Hypothalamus (tissue), 51 donors: ENCODE results near the gene SPATA19.
A peak's percentile ranks its signal among the peaks of the same experiment; 100 is the strongest.

Experiments used
- DNase-seq, 51 donors: peaks; one replicate each; lab custom pipeline; 2025; lab: John Stamatoyannopoulos, UW

Gene SPATA19

DNA sequence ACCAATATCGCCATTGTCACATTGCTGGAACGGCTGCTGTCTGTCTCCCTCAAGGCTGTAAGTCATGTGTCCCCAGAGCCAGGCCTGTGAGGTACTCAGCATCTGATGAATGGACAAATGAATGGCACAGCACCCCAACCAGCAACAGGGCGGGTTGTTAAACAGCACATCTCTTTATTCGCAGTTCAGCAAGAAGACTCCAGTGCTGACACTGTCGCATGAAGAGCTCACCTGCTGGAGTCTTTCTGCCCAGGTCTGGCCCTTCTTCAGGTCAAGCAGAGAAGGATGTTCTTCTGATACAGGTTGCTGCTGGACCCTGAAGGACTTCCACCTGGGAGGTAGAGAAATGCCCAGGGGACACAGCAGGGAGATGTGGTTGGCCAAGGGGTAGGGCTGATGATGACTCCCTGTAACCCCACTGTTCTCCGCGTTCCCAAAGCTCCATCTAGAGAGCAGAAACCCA, 4.8 kb downstream of the SPATA19 start:
- no peak for DNase-seq

DNA sequence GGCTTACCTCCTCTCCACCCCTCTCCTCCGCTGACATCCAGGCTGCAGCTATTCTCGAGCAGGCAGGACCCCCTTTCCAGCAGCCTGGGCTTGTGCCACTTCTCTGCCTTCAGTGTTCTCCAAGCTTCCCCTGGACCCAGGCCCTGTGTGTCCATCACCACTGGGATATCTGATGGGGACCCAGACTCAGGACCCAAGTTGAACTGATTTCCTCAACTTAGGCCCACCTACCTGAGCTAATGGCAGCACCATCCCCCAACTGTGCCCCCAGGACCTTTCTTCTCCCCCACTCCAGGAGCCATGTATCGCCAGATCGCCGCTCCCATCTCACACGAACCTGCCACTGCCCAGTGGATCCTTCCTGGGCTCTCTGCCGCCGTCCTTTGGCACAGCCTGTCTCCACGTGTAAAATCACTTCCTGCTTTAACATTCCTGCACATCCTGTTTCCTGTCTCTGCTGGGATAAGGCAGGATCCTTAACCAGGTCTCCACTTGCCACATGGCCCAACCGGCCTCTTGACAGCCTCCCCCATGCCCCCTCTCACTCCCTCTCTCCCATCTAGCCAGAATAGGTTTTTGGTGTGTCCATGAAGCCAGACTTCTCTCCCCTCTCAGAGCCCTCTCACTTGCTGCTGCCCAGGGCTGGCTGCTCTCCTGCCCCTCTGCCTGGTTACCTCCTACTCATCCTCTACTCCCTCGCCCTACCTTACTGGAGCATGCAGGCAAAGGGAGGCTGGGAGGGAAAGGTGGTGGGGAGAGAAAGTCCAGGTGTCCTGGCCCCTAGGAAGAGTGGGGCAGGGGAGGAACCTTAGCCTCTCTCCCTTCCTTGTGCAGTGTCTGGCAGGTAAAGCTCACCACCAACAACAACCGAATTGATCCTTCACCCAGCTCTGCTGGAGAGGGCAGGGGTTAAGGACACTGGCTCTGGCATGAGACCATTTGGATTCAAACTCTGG, 9.4 kb downstream of the SPATA19 start:
- DNase-seq, result no peak

DNA sequence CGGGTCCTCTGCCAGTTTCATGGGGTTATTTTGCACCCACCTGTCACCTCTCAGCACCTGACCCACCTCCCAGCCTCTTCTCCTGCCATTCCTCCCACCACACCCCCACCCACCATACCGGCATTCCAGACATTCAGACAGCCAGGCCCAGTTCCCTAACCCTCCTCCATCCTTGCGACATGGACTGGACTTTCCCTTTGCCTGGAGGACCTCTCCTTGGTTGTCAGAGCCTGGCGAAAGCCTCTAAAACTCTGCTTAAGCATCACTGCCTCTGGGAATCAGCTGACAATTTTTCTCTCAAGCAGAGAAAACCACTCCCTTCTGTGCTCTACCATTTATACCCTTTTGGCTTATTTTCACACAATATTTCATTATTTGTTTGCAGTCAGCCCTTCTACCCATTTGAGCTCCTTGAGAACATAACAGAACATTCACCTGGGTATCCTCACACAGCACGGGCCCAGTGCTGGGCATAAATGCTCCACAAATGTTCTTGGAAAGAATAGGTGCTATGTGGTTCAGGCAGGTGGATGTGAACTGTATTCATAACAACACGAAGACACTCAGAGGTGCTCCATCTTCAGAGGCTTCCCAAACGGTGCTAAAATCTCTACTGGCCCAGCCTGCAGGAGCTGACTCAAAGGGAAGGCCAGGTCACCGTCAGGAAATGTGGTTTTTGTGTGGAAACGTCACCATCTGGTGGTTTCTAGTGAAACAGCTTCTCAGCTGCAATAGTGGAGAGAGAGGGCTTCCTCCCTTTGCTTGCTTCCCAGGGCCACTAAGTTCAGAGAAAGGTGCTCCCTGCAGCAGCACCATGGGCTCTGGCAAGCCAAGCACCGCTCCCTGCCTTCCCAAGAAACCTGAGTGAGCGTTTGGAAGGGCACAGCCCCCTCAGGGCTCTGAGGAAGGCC, 10.4 kb downstream of the SPATA19 start:
- peak in 22 of 51 donors; percentile 11 to 61 (median 37) for DNase-seq

DNA sequence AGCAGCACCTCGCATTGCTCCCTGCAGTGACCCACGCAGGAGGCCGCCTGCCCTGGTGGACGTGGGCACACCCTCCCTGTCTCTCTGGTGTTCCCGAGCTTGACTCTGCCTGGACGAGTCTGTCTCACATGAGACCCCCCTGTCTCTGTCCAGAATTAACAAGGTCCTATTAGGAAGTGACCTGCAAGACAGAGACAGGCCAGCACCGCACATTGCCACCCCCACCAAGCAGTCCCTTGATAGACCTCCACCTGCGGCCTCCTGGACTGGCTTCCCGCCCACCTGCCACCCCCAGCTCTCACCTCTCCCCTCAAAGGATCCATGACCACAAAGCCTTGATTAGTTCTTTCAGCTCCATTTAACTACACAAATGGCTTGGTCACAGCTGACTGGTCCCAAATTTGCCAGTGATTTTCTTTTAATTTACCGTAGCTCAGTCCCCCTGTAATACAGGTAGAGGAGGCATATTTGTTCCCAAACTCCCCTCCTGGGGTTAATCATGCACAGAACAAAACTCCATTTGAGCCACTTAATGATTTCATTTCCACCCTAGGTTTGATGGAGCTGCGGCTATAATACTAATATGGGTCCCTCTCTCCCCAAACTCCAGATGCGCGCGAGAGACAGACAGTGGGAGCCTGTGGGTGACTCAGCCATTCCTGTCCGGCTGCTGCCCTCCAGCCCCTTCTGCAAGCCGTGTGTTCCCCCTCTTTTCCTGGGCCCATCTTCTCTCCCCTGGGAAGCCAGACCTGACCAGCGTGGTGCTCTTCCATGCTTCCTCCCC, 11.2 kb downstream of the SPATA19 start:
- no peak for DNase-seq

DNA sequence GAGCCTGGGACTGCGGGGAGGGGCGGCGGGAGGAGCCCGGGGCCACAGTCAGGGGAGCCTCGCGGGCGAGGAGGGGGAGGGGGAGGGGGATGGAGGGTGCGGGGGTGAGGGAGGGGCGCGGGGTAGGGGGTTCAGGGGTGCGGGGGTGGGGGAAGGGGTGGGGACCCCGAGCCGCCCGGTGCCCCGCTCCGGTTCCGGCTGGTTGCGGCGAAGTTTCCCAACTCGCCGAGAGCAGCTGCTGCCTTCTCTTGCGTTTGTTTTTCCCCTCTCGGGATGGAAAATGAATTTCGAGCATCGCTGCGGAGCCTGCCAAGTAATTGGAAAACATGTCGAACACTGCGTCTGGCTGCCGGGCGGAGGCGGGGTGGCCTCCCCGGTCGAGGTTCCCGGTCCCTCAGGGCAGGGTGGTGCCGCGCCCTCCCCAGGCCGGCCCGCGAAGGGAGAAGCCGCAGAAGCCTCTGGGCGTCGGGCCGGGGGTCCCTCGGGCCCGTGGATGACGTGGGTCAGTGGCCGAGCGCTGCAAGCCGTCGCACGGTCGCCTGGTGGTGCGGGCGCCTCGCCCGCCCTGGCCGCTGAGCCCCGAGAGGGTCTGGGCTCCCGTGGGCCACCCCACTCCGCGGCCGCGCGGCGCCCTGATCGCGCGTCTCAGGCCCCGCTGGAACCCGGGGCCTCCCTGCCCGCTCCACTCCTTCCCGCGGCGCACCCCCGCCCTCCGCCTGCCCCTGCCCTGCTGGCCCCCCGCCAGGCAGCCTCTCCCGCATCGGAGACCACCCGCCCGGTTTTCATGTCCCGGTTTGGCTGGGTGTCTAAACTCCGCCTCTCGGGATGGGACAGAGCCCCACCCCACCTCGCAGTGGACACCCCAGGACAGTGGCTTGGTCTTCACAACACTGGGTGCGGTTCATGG, 12.1 kb downstream of the SPATA19 start:
- DNase-seq, result no peak

DNA sequence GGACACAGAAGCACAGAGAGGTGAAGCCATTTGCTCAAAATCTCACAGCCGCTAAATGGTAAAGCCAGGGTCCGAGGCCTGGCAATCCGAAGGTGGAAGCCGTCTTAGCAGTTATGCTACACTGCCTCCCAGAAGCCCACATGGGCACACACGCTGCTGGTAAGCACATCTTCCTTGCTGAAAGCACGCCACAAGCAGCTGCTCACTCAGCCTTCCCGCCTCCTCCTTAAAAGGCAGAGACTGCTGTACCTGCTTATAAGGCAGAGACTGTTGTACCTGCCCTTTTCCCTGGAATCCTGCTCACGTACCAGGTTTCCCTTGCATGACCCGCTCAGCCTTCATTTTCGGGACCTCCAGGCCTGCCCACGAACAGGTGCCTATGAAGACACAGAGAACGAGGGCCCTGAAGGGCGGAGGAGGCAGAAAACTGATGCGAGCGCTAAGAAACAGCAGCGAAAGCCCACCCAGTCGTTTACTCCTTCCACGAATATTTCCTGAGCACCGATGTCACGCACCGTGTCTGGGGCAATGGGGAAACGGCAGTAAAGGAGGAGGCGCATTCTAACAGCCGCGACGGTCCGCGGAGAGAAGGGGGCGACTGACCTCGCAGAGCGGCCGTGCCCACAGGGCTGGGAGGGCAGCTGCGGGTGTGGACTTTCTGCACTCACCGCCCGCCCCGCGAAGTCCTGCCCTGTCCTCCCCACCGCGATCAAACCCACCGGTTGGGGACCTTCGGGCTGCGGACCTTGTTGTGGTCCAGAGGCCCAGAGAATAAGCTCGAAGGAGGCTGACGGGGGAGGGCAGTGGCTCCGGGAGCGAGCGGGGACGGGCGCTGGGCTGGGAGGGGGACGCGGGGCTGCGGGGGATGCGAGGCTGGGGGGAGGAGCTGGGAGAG, 13.0 kb downstream of the SPATA19 start:
- DNase-seq, result no peak

DNA sequence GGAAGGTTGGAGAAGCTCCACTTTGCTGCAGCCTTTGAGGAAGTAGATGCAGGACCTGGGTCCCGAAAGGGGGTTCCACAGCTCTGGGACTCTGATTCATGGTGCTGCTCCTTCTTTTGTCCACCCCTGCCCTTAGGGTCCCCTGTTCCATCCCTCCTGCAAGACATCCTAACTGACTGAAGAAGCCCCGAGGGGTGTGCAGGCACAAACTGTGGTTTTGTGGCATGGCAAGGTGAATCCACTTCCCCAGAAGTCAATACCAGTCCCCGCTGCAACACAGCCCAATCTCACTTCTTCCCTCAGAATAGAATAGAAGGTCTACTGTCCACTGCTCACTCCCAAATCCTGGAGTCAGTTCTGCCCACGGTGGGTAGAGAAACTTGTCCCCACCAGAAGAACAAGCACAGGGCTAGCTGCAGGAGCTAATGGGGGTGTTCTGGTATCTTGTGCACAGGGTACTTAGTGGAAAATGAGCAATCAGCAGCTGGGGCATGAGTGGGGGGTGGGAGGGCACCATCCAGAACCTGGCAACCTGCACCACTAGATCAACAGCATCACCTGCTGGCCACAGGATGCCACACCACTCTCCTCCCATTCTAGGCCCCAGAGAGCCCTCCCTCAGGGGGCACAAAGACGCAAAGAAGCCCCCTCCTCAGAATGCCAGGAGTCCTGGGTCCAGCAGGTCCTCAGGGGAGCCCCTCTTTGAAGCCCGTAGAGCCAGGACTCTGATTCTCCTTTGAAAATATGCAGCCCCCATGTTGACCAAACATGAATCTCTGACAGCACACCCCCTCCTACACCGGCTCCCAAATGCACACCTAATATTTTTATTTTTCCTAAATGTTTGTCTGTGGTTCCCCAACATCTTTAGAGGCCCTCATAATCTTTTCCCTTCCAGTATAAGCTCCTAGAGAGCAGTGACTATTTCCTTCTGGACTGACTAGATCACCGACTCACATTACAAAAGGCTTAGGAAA, 14.1 kb downstream of the SPATA19 start:
- DNase-seq, result no peak

DNA sequence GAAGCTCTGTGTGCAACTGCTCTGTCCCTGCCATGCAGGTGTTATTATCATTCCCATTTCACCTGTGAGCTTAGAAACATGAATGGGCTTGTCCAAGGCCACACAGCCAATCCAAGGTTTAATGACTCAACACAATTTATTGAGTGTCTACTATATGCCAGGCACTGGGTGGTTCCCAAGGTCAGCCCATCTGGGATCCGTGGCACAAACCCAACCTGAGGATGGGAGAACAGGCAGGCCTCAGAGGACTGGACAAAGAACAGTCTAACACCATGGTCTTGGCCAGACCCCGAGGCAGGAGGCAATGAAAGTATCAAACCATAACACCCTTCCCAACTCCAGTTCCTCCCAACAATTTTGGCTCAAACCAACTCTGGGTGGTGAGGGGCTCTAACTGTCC, 15.7 kb downstream of the SPATA19 start:
- DNase-seq, result no peak

DNA sequence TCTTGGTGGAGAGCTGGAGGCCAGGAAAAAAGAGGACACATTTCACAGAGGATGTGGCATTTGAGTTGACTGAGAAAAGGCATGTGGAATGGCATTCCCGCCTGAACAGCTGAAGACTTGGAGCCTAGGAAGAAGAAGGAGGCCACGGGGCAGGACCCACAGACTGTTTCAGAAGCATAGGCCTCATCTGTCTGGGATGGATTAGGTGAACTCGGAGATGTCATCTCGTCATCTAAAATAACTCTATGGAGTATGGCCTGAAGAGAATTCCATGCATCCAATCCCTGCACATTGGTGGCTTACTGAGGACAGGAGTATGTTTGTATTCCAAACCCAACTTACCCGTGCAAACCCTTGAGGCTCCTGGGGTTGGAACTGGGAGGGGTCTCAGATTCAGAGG, 16.4 kb downstream of the SPATA19 start:
- no peak for DNase-seq

DNA sequence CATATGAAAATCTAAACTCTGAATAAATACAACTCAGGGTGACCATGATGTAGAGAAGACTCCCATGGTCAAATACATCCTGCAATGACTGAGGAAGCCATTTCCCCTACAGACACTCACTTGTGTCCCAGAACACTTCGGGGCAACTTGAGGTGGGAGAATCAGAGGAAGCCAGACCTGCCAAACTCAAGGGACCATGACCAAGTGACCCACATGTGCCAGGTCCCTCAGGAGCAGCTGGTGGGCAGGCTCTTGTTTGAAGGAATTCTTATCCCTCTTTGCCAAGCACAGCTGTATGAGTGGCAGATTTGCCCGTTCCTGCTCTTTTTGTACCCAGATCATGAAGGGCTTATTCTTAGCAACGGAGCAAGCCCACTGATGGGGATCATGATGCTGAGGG, 17.8 kb downstream of the SPATA19 start:
- DNase-seq, result no peak

DNA sequence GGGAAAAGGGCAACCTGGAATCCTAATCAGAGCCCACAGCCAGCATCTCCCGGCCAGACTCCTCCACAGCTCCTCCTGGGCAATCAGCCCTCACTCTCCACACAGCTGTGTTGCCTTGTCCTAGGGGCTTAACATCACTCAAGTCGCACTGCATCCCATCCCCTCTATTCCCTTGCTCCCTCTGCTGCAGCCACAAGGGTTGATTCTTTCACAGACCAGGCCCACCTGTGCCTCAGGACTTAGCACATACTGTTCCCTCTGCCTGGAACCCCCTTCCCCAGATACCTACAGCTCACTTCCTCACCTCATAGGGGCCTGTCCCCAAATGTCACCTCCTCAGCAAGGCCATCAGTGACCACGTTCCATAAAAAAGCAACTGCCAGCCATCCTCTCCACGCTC, 18.4 kb downstream of the SPATA19 start:
- DNase-seq, result no peak

DNA sequence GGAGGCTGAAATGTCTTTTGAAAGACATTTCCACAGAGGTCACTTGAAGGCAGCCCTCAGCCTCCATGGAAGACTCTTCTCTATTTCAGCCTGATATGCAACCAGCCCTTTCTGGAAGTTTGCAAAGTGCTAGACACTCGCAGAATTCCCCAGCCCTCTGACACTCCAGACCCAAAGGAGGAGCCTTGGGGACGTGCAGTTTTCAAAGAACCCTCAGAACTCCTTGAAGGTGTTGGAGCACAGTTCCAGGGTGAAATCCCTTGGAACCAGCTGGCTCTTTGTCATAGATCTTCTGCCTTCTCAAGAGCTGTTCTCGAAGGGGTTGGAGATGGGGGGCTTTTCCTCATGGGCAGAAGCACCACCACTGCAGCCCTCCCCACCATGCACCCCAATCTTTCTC, 19.6 kb downstream of the SPATA19 start:
- no peak for DNase-seq

DNA sequence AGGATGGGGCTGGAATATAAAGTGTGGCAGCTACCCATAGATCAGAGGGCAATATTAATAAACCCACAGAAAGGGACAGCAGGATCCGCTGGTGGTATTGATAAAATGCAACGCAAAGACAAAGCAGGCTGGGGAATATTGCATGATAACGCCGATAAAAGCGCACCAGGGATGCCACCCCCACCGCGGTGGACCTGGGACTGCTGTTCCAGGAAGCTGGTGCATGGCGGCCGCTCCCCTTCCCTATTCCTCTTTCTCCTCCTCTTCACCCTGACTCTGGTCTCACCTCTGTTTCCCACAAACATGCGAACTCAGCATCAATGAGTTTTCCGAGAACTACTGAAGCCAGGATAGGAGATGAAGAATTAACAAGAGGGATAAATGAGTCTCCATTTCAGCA, 20.2 kb downstream of the SPATA19 start:
- no peak for DNase-seq

DNA sequence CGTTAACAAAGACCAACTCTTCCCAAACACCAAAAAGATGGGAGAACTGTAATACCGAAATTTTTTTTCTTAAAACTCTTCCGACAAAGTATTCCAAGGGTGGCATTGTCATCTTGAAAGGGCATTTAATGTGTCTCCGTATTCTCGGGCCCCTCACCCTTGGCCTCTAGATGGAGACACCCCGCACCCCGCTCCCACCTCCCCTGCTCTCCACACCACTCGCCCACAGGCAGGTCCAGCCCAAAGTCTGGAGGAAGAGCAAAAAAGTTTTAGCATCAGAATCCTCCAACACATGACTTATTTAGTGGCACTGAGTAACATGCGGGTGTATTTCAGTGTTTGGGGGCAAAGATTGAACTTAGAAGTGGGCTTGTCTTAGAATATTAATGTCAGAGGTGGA, 20.7 kb downstream of the SPATA19 start:
- no peak for DNase-seq

DNA sequence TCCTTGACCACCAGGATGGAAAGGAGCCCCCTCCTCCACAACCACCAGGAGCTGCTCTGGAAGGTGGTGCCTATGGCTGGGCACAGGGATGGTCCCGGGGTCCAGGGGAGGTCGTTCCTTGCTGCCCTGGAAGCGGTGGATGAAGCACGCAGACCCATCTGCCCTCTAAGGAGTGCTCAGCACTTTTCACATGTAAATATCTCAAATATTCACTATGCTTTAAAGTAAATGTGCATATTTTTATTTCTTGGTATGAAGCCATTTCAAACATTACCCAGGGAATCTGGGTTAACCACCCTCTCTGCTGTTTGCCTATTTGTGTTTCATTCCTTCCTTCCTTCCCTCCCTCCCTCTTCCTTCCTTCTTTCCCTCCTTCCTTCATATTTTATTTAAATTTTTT, 21.7 kb downstream of the SPATA19 start:
- DNase-seq, result no peak

DNA sequence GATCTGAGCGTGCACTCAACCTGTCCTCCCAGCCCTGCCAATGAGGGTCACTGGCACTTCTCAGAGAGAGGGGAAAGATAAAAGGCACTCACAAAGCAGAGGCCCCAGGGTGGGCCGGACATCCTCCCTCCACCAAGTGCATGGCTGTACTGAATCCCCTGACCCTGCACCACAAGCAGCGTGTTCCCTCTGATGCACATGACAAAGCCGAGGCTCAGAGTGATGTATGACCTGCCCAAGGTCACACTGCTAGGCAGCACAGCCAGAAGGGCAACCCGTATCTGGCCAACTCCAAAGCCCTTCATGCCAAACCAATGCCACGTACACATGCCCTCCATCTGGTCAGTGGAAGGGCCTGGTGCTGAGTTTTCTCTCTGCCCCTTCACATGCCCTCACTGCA, 22.1 kb downstream of the SPATA19 start:
- DNase-seq, result no peak

DNA sequence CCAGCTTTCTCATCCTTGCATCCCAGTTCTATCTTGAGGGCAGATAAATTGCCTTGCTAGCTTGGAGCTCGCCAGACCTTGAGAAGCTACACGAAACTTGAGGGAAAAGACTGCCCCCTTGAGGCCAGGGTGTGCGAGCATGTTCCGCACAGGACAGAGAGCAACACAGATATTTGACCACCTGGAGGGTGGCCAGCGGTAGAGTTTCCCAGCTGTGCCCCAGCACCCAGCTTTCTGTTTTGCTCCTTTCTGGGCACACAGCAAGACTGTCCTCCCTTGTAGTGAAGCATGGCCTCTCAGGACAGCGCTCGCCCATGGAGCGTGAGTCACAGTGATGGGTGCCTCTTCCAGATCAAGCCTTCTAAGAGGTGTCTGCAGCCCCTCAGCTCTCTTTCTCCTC, 23.5 kb downstream of the SPATA19 start:
- peak in 34 of 51 donors; percentile 6 to 71 (median 33) for DNase-seq
